HUDEP-2 (cell line): ENCODE measurements around the gene CRIP3.
"Not testable (repeated sequence)": the region's sequence is repeated elsewhere in the genome, so short reads cannot be mapped to it uniquely, and the experiment has no call there.

Experiments
- DNase-seq, 76 experiments: peaks; one replicate each; lab custom pipeline; 2025; ENCODE audit not compliant: unreplicated experiment in 76 of 76; lab: John Stamatoyannopoulos, UW

CRIP3 gene

DNA sequence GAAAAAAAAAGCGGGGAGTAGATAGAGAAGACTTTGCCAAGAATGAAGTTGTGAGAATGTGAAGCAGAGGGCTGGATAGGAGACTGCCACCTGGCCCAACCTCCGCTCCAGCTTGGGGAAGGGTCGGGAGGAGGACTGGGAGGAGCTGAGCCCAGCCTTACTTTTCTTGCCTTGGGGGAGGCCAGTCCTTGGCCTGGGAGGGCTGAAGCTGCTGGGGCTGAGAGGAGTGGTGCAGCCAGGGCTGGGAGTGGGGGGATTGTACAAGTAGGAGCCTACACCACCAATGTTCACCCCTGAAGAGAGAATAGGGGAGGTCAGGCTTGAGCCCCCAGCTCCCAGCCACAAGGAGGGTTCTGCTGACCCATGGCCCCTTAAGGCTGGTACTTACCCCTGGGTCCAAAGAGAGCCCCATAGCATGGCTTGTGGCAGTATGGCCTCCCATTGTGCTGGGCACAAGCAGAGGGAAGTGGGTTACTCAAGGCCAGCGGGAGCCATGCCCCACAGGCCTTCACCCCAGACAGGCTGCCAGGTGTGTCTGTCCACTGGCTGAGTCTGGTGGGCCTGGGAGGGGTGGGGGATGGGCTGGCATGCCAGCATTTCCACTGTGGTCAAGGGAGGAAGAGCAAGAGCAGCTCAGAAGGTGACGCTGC is 1.1 kb downstream of the CRIP3 start:
- DNase-seq: no peak

DNA sequence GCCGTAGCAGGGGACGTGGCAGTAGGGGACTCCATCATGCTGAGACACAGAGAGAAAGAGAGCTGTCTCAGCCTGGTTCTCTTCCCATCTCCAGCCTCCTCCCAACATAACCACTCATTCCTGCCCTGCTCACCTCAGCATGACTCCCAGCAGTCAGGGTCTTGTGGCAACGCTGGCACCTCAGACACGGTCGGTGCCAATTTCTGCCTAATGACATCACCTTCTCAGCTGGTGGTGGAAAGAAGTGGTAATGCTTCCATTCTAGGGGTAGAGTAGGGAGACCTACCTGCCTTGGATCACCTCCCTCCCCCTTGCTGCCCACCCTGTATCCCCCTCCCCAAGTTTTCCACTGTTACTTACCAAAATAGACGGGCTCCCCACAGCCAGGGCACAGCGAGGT is 2.5 kb downstream of the CRIP3 start:
- DNase-seq: no peak

DNA sequence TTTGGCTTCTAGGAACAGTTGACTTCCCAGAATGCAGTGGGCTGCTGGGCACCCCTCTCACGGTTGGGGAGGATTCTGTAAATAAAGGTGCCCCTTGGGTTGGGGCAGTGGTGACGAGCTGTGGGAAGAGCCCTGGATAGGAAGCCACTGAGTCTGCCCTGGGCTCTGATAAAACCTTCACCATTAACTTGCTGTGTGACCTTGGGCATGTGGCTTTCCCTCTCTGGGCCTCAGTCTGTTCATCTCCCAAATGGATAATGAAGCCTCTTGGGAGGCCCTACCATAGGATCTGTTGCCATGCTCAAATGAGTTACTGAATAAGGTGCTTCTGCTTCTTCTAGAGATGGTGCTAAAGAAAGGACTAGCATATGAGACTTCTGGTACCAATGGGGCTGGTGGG is 3.7 kb downstream of the CRIP3 start:
- DNase-seq: no peak

DNA sequence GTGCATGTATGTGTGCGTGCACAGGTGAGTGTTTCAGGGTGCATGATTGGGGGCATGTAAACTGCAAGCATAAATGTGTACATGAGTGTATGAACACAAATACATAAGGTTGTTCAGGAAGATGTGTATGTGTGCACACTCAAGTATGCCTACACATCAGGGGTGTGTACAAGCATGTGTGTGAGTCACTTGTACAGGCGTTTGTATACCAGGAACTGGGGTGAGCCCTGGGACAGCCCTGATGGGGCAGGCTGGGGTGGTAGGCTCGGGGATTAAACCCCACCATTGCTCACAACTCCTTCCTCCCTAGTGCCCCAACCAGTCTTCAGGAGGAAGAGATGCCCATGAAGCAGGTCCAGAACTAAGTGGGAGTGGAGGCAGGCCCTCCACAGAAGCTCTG is 4.3 kb downstream of the CRIP3 start:
- DNase-seq: no peak

DNA sequence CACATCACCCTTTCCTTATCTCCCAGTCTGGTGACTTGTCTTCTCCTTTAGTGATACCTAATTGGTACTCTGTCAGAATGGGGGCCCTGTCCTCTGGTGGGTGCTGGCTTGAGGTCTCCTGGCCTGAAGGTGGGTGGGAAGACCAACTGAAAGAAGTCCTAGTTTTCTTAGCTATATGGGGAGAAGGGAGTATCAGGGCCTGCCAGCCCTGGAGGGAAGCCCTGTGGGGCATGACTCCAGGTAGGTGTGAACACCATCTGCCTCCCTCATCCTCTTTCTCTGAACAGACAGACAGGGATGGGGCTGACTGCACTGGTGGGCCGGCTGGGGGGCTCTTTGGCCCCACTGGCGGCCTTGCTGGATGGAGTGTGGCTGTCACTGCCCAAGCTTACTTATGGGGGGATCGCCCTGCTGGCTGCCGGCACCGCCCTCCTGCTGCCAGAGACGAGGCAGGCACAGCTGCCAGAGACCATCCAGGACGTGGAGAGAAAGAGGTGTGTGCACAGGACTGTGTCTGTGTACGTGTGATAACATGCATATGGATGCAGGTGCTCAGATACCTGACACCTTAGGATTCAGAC is 4.8 kb downstream of the CRIP3 start:
- no peak for DNase-seq

DNA sequence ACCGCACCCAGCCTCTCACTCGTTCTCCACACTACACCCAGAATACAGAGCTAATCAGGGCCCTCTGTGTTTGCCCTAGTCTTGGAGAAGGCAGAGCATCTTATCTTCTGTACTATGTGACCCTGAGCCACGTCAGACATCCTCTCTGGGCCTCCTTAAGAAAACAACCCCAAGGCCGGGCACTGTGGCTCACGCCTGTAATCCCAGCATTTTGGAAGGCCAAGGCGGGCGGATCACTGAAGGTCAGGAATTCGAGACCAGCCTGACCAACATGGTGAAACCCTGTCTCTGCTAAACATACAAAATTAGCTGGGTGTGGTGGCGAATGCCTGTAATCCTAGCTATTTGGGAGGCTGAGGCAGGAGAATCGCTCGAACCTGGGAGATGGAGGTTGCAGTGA is 5.6 kb downstream of the CRIP3 start:
- not testable (repeated sequence) for DNase-seq

DNA sequence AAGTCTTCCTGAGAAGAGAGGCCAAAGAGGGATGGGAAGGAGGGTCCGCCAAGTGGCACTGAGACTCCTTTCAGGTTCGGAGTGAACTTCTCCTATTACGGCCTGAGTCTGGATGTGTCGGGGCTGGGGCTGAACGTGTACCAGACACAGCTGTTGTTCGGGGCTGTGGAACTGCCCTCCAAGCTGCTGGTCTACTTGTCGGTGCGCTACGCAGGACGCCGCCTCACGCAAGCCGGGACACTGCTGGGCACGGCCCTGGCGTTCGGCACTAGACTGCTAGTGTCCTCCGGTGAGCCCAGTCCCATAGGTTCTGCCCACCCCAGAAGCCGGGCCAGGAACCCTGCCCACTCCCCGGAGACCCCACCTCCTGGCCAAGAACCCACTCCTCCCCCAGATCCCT is 6.5 kb downstream of the CRIP3 start:
- no peak for DNase-seq

DNA sequence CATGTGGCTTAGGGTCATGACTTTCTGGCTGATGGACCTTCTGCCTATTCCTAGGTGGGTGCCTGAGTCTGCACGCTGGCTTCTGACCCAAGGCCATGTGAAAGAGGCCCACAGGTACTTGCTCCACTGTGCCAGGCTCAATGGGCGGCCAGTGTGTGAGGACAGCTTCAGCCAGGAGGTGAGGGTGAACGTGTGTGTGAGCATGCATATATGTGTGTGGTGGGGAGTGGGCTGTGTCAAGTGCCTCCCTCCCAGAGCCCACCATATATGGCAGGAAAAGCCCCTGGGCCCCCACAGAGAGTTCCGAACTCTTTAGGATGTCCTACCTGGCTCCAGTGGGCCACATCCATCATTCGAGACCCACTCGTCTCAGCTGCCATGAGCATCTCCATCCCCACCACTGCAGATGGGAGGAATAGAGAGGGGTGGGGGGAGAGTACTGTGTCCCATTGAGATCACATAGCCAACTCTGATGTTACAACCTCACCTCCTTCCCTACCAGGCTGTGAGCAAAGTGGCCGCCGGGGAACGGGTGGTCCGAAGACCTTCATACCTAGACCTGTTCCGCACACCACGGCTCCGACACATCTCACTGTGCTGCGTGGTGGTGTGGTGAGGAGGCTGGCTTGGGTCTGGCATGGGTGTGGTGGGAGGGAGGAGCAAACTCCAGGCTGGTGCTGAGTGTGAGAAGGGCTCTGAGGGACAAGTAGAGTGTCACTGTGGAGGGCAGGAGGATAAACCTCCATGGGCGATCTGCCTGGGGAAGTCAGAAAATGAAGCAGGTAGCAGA is 7.3 kb downstream of the CRIP3 start:
- DNase-seq: no peak

DNA sequence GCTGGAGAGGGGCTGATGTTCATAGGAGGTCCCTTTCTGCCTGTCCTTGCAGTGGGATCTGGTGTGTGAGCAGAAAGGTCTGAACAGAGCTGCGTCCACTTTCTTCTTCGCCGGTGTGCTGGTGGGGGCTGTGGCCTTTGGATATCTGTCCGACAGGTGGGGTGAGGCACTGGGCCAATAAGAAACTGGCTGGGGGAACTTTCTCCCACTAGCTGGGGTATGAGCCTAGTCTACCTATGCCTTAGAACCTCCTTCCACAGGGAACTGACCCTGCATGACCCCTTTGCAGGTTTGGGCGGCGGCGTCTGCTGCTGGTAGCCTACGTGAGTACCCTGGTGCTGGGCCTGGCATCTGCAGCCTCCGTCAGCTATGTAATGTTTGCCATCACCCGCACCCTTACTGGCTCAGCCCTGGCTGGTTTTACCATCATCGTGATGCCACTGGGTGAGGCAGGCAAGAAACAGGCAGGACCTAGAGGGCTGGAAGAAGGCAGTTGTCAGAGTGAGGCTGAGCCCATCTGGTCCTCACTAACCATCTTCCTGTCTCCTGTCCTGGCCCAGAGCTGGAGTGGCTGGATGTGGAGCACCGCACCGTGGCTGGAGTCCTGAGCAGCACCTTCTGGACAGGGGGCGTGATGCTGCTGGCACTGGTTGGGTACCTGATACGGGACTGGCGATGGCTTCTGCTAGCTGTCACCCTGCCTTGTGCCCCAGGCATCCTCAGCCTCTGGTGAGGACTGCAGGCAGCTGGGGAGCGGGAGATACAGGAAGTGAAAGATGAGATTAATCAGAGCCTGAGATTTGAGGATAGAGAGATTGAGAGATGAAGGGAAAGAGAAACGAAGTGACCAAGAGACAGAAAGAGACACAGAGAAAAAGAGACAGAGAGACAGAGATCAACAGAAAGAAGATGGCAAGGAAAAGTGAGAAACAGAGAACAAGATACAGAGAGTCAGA is 9.0 kb downstream of the CRIP3 start:
- DNase-seq: no peak

DNA sequence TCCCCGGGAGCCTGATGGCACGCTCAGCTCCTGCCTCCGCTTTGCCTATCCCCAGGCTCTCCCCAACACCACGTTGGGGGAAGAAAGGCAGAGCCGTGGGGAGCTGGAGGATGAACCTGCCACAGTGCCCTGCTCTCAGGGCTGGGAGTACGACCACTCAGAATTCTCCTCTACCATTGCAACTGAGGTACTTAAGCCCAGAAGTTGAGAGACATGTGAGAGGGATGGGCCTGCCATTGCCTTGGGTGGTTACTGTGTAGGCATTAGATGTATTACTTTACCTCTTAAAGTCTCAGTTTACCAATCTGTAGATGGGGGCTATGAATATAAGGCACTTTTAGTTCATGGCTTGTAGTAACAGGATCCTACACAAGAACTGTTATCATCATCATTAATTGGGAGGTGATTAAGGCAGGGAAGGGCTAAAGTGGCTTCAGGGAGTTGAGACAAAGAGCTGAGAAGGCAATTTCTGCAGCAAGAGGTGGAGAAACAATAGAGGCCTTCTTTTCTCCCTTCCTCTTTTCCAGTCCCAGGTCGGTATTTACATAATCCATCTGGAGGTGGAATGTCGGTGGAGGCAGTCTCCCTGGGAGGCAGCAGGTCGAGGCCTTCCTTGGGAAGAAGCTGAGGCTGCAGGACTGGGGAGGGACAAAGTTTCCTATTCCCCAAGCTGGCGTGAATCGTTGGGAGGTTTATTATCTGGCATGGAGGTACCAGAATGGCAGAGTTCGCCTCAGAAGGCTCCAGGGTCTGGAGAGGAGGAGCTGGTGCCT is 9.9 kb downstream of the CRIP3 start:
- DNase-seq: no peak

DNA sequence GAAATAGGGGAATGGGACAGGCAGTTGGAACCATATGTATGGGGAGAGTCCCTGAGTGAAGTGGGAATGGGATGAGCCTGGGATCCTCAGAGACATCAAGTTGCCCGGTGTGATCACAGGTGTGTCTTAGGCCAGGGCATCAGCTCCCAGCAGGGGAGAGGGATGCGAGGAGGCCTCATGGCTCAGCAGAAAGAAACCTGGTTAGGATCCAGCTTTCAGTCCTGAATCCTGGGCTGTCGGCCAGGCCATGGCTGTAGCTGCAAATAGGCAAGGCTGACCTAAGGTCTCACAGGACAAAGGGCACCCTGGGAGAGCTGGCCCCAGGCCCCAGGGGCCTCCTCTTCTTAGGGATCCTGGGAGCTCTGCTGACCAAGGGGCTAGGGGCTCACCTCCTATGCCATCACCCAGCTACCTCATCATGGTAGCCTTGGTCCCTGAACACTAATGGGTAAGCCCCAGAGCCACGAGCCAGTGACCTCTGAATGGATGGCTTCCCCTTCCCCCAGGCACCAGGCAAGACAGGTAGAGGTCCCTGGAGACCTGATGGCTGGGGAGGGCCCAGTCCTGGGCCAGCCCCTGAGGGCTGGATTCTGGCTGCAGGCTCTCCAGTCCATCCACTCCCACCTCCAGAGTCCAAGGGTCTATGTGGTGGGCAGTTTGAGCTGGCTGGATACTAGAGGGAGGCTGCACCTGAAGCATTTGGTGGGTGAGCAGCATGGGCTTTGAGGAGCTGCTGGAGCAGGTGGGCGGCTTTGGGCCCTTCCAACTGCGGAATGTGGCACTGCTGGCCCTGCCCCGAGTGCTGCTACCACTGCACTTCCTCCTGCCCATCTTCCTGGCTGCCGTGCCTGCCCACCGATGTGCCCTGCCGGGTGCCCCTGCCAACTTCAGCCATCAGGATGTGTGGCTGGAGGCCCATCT is 10.7 kb downstream of the CRIP3 start, which contains the start of gene SLC22A7:
Gene SLC22A7 (plus strand): TSS at position 617 of the 921 bp plus-strand sequence. CDS start 99 bp downstream, at position 716.
- no peak for DNase-seq

DNA sequence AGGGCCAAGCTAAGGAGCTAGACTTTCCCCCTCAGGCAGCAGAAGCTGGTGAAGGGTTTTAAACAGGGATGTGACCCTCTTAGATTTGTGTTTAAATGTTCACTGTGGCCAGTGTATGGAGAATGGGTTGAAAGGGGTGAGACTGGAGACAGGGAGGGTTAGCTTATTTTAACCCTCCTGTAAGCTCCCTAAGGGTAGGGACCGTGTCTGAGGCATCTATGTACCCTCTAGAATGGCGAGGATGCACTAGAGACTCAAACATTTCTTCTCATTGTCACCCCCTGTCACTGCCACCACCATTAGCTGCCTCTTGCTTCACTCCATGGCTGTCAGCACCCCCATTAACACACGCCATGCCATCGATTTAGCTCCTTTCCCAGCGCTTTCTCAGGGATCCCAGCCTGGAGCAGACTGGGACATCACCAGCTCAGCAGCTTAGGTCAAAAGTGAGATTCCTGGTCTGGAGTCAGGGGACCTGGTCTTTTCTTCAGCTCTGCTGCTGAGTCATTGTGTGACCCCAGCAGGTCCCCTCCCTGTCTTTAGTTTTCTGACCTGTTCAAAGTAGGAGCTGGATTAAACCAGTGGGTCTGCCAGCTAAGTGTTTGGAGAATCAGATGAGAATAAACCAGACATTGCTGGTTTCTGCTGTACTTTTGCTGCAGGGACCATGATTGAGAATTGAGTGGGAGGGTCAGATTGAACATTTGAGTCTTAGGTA is 11.7 kb downstream of the CRIP3 start:
- no peak for DNase-seq

DNA sequence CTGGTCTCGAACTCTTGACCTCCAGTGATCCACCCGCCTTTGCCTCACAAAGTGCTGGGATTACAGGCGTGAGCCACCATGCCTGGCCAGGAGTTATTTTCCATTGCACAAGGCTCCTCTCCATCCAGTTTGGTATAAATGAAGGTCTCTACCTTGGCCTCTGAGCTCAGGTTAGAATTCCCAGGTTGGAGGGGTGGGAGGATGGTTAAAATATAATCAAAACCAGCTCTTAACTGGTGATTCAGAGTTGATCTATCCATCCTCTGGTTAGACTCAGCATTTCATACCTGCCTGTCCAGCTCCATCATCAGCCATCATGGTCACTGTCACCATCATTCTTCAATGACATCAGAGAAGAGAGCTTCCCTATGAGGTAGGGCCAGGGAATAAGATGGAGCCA is 13.2 kb downstream of the CRIP3 start:
- no peak for DNase-seq

DNA sequence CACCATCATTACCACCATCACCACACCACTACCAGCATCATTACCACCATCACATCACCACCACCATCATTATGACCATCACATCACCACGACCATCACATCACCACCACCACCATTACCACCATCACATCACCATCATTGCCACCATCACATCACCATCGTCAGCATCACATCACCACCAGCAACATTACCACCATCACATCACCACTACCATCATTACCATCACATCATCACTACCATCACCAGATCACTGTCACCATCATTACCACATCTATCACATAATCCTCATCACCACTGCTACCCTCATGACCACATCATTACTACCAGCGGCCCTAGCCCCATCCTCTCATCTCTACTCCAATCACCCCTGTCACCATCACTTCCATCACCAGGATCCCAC is 14.1 kb downstream of the CRIP3 start:
- DNase-seq: no peak

DNA sequence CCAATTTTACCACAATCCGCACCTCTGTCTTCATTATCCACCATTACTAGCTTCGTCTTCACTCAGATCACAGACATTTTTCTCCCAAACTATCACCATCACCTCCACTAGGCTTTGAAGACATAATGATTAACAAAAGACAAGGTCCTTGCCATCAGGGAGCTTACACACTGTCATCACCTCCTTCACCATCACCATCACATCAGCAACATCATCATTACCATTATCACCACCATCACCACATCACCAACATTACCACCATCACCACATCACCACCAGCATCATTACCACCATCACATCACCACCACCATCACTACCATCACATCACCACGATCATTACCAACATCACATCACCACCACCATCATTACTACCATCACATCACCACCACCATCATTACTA is 14.9 kb downstream of the CRIP3 start:
- DNase-seq: no peak

DNA sequence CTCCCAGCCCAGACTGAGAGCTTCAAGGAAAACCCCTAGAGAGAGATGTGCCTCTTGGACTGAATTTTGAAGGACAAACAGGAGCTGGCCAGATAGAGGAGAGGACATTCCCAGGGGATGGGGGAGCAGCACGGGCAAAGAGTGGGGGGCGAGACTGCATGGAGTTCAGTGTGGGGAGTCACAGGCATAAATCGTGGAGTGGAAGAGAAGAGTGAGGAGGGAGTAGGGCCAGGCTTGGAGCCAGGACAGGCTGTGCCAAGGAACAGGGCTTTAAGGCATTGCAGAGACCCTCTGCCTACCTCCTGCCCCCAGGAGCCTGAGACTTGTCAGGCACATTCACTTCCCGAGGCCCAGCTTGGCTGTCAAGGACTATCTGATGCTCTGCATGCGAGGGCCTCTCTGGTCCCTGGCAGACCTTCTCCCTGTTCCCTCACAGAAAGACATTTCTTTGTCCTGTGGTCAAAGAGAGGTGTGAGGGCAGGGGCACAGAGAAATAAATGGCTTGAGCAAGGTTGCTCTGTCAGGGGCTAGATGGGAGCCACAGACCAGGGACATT is 15.8 kb downstream of the CRIP3 start:
- no peak for DNase-seq

DNA sequence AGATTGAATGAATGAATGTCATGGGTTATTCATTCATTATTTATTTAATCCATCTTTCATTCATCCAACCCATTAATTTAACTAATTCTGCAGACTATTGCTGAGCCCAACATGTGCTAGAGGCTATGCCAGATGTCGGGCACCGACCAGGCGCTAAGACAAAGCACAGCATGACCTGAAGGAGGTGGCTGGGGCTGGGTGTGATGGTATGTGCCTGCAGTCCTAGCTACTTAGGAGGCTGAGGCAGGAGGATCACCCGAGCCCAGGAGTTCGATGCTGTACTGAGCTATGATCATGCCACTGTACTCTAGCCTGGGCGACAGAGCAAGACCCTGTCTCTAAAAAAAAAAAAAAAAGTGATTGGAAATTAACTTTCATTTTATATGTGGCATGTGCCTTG is 16.3 kb downstream of the CRIP3 start:
- DNase-seq: no peak

DNA sequence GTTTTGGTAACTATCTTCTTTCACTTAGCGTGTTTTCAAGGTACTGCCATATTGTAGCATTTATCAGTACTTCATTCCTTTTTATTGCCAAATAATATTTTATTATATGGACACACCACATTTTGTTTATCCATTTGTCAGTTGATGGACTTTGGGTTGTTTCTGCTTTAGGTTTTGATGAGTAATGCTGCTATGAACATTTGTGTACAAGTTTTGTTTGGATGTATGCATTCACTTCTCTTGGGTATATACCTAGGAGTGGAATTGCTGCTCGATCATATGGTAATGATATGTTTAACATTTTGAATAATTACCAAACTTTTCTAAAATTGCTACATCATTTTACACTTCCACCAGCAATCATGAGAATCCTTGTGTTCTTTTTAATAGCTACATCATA is 16.9 kb downstream of the CRIP3 start:
- no peak for DNase-seq
